HUES64 (cell line): ENCODE measurements around the gene CAP2.
"Not testable (repeated sequence)": the region's sequence is repeated elsewhere in the genome, so short reads cannot be mapped to it uniquely, and the experiment has no call there.

ENCODE experiments used
- H3K27ac ChIP-seq: 2 replicates; pipeline ENCODE4 v1.7.0; 2013; ENCODE audit warnings: low read depth, low read length, inconsistent platforms
- H3K27me3 ChIP-seq: 2 replicates; pipeline ENCODE4 v1.6.1; 2013; ENCODE audit warnings: mild to moderate bottlenecking, low read length; ENCODE audit not compliant: insufficient read depth
- H3K36me3 ChIP-seq: 2 replicates; pipeline ENCODE4 v1.6.1; 2013; ENCODE audit warnings: mild to moderate bottlenecking, low read length; ENCODE audit not compliant: insufficient read depth
- H3K4me1 ChIP-seq: 2 replicates; pipeline ENCODE4 v1.6.1; 2013; ENCODE audit warnings: mild to moderate bottlenecking, low read length, moderate library complexity; ENCODE audit not compliant: insufficient read depth
- H3K4me3 ChIP-seq: 2 replicates; pipeline ENCODE4 v1.5.1; 2013; ENCODE audit warnings: mild to moderate bottlenecking, low read length, moderate library complexity
- H3K9ac ChIP-seq: 2 replicates; pipeline ENCODE4 v1.6.1; 2013; ENCODE audit warnings: mild to moderate bottlenecking, low read depth, low read length
- H3K9me3 ChIP-seq: 2 replicates; pipeline ENCODE4 v1.6.1; 2013; ENCODE audit warnings: low read depth, low read length; ENCODE audit not compliant: insufficient read depth
- WGBS: fragments of 150-250, 120-280 bp; methylation state at CpG from one replicate; pipeline ENCODE4 v1.1.7; 2013; ENCODE audit warnings: missing lambda C conversion rate; 5-methylcytosine and 5-hydroxymethylcytosine counted together

Gene CAP2

DNA sequence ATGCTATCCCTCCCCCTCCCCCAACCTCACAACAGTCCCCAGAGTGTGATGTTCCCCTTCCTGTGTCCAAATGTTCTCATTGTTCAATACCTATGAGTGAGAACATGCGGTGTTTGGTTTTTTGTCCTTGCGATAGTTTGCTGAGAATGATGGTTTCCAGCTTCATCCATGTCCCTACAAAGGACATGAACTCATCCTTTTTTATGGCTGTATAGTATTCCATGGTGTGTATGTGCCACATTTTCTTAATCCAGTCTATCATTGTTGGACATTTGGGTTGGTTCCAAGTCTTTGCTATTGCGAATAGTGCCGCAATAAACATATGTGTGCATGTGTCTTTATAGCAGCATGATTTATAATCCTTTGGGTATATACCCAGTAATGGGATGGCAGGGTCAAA, 152.3 kb downstream of the CAP2 start:
- WGBS: no CpG with 5 or more reads among the region's 4 CpGs
- H3K4me3 ChIP-seq, H3K27ac ChIP-seq, H3K4me1 ChIP-seq, H3K27me3 ChIP-seq, H3K9ac ChIP-seq, H3K9me3 ChIP-seq: not testable (repeated sequence)
- peaks cover 20% of the 10 kb centered on the region for H3K36me3 ChIP-seq

DNA sequence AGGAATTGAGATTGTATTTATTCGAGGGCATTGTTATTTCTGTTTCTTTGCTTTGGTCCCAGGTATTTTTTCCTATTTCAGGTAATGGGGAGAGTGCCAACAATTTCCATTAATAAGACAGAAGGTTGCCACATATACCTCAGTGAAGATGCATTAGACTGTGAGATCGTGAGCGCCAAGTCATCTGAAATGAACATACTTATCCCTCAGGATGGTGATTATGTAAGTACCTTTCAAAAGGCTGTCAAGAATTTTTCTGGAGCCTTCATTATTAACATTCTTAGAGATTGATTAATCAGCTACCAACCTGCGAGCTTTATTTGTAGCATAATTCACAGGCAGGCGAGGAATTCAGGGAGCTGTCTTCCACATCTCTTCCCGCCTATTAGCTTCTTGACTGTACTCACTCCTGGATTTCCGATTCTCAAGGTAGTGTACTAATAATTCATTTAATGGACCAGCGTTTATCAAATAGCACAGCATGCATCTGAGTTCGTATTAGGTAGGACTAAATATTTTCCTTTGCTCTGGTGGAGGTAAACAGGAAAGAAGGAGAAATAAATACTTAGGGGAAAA, 158.1 kb downstream of the CAP2 start:
- 95% methylated on average over 9 of the region's 9 CpGs for WGBS
- no peaks in the 10 kb centered on the region for H3K27me3 ChIP-seq
- H3K9me3 ChIP-seq: no peaks in the 10 kb centered on the region
- H3K36me3 ChIP-seq: peaks cover 26% of the 10 kb centered on the region
- no peak overlapping the region for H3K27ac ChIP-seq
- H3K4me3 ChIP-seq: no peak overlapping the region
- H3K9ac ChIP-seq: no peak overlapping the region
- H3K4me1 ChIP-seq: no peaks in the 10 kb centered on the region

DNA sequence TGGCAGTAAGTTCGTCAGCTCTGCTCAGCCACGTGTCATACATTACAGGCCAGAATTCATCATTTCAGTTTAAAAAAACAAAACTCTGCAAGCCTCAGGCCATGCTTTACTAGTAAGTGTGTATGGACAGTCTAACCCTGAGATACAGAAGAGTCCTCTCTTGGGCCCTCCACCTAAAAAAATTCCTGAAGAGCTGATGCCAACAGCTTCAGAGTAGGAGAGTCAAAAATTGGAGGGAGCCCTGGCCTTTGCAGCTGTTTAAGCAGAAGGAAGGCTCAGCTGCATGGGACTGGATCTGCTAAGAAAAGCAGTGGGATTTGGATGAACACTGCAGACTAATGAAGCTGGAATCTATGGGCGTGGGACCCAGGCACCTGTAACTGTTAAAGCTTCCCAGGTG, 159.5 kb downstream of the CAP2 start:
- Histone ChIP-seq H3K4me1 (no peaks in the 10 kb centered on the region), H3K27me3 (no peaks in the 10 kb centered on the region), H3K9me3 (no peaks in the 10 kb centered on the region), H3K27ac (no peak overlapping the region), H3K36me3 (peaks cover 30% of the 10 kb centered on the region), H3K4me3 (no peak overlapping the region), H3K9ac (no peak overlapping the region)
- WGBS: 95% methylated on average over 3 of the region's 3 CpGs

DNA sequence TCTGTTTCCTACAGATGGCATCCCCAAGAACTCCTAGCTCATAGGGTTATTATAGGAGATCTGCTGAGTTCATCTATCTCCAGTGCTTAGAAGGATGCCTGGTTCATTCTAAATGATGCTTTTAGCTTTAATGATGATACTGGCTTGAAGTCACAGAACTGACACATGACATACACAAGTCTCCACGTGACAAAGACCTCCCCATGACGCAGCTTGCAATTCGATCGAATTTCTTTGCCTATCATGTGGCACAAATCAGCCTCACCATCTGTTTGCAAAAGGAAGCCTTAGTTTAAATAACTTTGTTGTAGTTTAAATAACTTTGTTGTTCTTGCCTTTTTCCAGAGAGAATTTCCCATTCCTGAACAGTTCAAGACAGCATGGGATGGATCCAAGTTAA, 162.6 kb downstream of the CAP2 start:
- H3K9ac ChIP-seq: no peak overlapping the region
- H3K4me1 ChIP-seq: no peaks in the 10 kb centered on the region
- peaks cover 24% of the 10 kb centered on the region for H3K36me3 ChIP-seq
- 0 out of 2 replicates have a peak, but pooled peaks cover 2% of the 10 kb centered on the region for H3K9me3 ChIP-seq
- no peak overlapping the region for H3K4me3 ChIP-seq
- no peak overlapping the region for H3K27ac ChIP-seq
- no peaks in the 10 kb centered on the region for H3K27me3 ChIP-seq
- 96% methylated on average over 4 of the region's 4 CpGs for WGBS

DNA sequence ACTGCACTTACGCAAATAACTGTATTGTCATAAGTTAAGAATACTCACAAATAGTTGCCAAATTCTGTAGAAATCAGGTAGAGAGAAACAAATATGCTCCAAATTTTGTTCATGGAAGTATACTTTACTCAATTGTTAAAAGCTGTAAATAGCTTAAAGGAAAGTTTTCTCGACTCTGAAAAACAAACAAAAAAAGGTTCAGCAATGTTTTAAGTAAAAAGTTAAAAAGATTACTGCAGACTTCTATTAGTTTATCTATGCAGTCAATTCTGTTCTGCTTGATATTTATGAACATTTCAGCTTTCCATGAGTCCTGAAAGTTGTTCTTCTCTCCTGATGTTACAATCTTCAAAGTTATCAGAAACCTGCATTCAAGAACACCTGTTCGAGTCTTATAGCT, 169.2 kb downstream of the CAP2 start:
- peaks cover 49% of the 10 kb centered on the region for H3K9me3 ChIP-seq
- H3K9ac ChIP-seq: no peak overlapping the region
- no peak overlapping the region for H3K4me3 ChIP-seq
- WGBS: 96% methylated on average over 1 of the region's 3 CpGs
- H3K27me3 ChIP-seq: no peaks in the 10 kb centered on the region
- H3K4me1 ChIP-seq: no peaks in the 10 kb centered on the region
- no peak overlapping the region for H3K27ac ChIP-seq
- H3K36me3 ChIP-seq: no peaks in the 10 kb centered on the region

DNA sequence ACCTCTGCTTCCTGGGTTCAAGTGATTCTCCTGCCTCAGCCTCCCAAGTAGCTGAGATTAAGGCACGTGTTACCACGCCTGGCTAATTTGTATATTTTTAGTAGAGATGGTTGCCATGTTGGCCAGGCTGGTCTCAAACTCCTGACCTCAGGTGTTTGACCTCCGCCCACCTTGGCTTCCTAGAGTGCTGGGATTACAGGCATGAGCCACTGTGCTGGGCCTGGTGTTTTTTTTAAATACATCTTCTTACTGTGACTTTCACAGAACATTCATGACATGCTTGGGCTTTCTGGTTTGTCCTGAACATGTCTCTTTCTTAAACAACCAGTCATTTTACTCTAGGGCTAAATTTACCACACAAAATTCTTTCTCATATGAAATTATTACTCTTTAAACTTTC, 172.0 kb downstream of the CAP2 start:
- WGBS: 86% methylated on average over 3 of the region's 3 CpGs
- H3K27me3 ChIP-seq: no peaks in the 10 kb centered on the region
- no peak overlapping the region for H3K4me3 ChIP-seq
- H3K9ac ChIP-seq: no peak overlapping the region
- peaks cover 54% of the 10 kb centered on the region for H3K9me3 ChIP-seq
- no peaks in the 10 kb centered on the region for H3K36me3 ChIP-seq
- no peaks in the 10 kb centered on the region for H3K4me1 ChIP-seq
- no peak overlapping the region for H3K27ac ChIP-seq

DNA sequence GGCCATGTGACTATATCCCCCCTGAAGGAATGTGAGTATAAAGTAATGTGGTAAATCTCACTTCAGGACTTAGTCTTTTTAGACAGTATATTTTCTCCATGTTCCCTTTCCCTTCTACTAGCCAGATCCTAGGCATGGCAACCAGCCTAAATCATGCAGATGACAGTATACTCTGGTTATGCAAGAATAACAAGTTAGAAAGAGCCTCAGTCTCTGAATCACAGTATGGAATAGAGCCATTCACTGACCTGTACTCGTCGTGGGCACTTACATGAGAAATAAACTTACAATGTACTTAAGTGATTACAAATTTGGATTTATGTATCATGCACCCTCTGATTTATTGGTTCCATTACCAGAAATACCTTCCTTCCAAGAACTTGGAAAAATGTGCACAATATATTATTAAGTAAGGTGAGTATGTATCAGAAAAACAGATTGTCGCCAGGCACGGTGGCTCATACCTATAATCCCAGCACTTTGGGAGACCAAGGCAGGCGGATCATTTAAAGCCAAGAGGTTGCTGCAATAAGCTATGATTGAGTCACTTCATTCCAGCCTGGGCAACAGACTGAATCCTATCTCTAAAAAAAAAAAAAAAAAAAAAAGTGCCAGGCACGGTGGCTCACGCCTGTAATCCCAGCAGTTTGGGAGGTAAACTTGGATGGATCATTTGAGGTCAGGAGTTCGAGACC, 181.6 kb downstream of the CAP2 start:
- H3K9ac ChIP-seq: no peak overlapping the region
- H3K4me3 ChIP-seq: no peak overlapping the region
- 95% methylated on average over 7 of the region's 8 CpGs for WGBS
- peaks cover 35% of the 10 kb centered on the region for H3K9me3 ChIP-seq
- no peaks in the 10 kb centered on the region for H3K27me3 ChIP-seq
- no peak overlapping the region for H3K27ac ChIP-seq
- no peaks in the 10 kb centered on the region for H3K36me3 ChIP-seq
- H3K4me1 ChIP-seq: no peaks in the 10 kb centered on the region

DNA sequence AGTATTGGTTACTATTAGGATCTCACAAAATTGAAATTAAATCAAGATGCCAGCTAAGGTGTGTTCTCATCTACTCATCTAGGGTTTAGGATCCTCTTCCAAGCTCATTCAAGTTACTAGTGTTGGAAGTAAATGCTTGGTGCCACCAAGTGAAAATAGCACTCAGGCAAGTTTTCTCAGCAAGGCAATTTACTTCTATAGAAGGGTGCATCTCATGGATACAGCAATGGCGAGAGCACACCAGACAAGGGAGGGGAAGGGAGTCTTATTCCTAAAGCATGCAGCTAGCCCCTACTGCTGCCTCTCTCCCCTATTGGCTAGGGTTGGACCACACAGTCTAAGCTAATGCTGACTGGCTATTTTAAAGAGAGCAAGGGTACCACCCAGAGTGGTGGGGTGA, 183.7 kb downstream of the CAP2 start:
- Histone ChIP-seq H3K9me3 (peaks cover 35% of the 10 kb centered on the region), H3K27me3 (no peaks in the 10 kb centered on the region)
- 100% methylated on average over 1 of the region's 1 CpG for WGBS

DNA sequence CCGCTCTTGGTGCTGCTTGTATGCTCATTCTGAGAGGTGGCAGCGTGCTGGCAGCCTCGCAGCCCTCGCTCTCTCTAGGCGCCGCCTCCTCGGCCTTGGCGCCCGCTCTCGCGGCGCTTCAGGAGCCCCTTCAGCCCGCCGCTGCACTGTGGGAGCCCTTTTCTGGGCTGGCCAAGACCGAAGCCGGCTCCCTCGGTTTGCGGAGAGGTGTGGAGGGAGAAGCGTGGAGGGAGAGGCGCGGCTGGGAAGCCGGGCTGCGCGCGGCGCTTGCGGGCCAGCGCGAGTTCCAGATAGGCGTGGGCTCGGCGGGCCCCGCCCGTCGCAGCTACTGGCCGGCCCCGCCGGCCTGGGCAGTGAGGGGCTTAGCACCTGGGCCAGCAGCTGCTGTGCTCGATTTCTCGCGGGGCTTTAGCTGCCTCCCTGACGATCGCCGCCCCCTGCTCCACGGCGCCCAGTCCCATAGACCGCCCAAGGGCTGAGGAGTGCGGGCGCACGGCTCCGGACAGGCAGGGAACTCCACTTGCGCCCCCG, 187.2 kb downstream of the CAP2 start:
- WGBS: 94% methylated on average over 53 of the region's 53 CpGs
- H3K9ac ChIP-seq: peak overlapping the region; percentile 68

More for the DNA sequence above, 183.7 kb downstream of the CAP2 start:
- Histone ChIP-seq H3K27ac (no peak overlapping the region), H3K4me1 (no peaks in the 10 kb centered on the region), H3K9ac (no peak overlapping the region), H3K36me3 (no peaks in the 10 kb centered on the region), H3K4me3 (no peak overlapping the region)

DNA sequence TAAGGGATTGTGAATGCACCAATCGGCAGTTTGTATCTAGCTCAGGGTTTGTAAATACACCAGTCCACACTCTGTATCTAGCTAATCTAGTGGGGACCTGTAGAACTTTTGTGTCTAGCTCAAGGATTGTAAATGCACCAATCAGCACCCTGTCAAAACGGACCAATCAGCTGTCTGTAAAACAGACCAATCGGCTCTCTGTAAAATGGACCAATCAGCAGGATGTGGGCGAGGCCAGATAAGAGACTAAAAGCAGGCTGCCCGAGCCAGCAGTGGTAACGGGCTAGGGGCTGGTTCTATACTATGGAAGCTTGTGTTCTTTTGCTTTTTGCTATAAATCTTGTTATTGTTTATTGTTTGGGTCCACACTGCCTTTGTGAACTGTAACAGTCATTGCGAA, 187.9 kb downstream of the CAP2 start:
- 94% methylated on average over 7 of the region's 7 CpGs for WGBS
- not testable (repeated sequence) for H3K4me1 ChIP-seq, H3K27ac ChIP-seq, H3K4me3 ChIP-seq, H3K36me3 ChIP-seq, H3K27me3 ChIP-seq, H3K9ac ChIP-seq
- peaks cover 25% of the 10 kb centered on the region for H3K9me3 ChIP-seq

More for the DNA sequence above, 187.2 kb downstream of the CAP2 start:
- Histone ChIP-seq H3K36me3 (no peaks in the 10 kb centered on the region), H3K4me1 (no peaks in the 10 kb centered on the region), H3K4me3 (peak overlapping the region; percentile 62), H3K27me3 (no peaks in the 10 kb centered on the region), H3K27ac (no peak overlapping the region), H3K9me3 (peaks cover 27% of the 10 kb centered on the region)

DNA sequence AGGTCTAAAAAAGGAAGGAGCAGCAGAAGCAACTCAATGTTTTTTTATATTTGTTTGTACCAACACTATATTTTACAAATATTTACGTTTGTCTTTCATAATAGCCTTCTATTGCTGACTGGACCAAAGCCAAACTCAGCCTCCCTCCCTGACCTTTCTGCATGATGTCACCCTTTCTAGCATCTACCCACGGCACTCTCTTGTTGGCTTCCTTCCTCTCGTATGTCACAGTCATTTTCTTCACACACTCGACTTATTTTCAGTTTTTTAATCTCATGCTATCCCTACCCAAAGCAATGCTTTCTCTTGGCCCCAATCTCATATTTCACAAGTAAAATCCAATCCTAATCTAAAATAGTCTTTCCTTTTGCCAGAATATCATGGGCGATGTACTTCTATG, 190.4 kb downstream of the CAP2 start:
- Histone ChIP-seq H3K4me1 (no peaks in the 10 kb centered on the region), H3K9me3 (peaks cover under 1% of the 10 kb centered on the region; the same call in 1 of the 2 replicates), H3K27me3 (no peaks in the 10 kb centered on the region), H3K36me3 (no peaks in the 10 kb centered on the region), H3K4me3 (no peak overlapping the region), H3K27ac (no peak overlapping the region), H3K9ac (no peak overlapping the region)
- 75% methylated on average over 5 of the region's 5 CpGs for WGBS
